ENCODE data around the gene BIRC7. TPM values are rescaled to one million over a fixed set of nuclear protein-coding genes. Genes with fewer than 3 reads are reported as not detected.

BIRC7 gene
- 1 to 10 TPM; 2.7 to 4.1 TPM for total RNA-seq

GRCh38 chr20:63235399-63235983 lies at the start of gene BIRC7:
BIRC7 (plus strand) TSS chr20:63235905; CDS start chr20:63236097, 192 bp downstream.

GRCh38 chr20:63216041-63216848 lies 19.5 kb upstream of the BIRC7 start, which contains the start of gene YTHDF1:
YTHDF1 (minus strand) TSS chr20:63216131; CDS start chr20:63215892, 239 bp downstream.

GRCh38 chr20:63254232-63254605 lies 18.5 kb downstream of the BIRC7 start, which contains the start of gene NKAIN4:
NKAIN4 (minus strand) TSS chr20:63254463; CDS start chr20:63254450, 13 bp downstream.

GRCh38 chr20:63272105-63273058 lies 36.7 kb downstream of the BIRC7 start, which contains the start of gene ARFGAP1:
ARFGAP1 (plus strand) TSS chr20:63272813; CDS start chr20:63275581, 2,768 bp downstream.

Small RNA genes lying within 50 kb of the gene (small RNA-seq; reads per million reads assigned to genes)
- gene MIR3196: 0 reads per million in 2 donors
- 0 to 0.81 reads per million in 2 donors for gene MIR4326

Other genes starting within 250 kb of the BIRC7 start
- not detected for gene BHLHE23, start 228.9 kb upstream of the BIRC7 start, total RNA-seq
- gene YTHDF1, start 19.8 kb upstream of the BIRC7 start, total RNA-seq: 10 to 100 TPM; 25.8 to 30.0 TPM
- gene NKAIN4, start 18.6 kb downstream of the BIRC7 start, total RNA-seq: under 1 TPM in 1 of 2 donors, not detected in 1; 0.33 TPM
- gene ARFGAP1, start 36.9 kb downstream of the BIRC7 start, total RNA-seq: 10 to 100 TPM; 63.9 to 67.8 TPM
- gene COL20A1, start 57.3 kb downstream of the BIRC7 start, total RNA-seq: under 1 TPM in 1 of 2 donors, not detected in 1; 0.34 TPM
- not detected for gene CHRNA4, start 125.4 kb downstream of the BIRC7 start, total RNA-seq
- not detected for gene KCNQ2, start 236.8 kb downstream of the BIRC7 start, total RNA-seq